HG03103 (cell line): ENCODE results near the gene ENOX1.

Experiments used
- ATAC-seq: cut with Tn5 transposase; IDR thresholded peaks from one replicate; pipeline ENCODE4 v1.9.1; 2021; ENCODE audit warnings: low read depth; ENCODE audit not compliant: unreplicated experiment

The ENOX1 gene

DNA sequence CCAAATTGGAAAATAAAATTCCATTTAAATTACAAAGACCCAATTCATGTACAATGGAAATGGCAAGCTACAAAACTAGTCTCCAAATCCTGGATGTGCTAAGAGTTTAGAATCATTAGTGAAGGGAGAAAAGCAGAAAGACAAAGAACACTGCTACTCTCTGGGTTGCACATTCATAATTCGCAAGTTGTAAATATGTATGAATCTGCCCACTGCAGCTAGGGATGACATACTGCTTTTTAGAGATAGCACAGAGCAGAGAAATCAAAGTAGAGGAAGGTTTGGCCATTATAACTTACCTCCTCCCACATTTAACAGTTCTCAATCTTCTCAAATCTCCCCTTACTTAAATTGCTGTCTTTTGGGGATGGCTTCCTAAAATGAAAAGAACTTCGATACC is 231.1 kb downstream of the ENOX1 start:
- no peak for ATAC-seq

DNA sequence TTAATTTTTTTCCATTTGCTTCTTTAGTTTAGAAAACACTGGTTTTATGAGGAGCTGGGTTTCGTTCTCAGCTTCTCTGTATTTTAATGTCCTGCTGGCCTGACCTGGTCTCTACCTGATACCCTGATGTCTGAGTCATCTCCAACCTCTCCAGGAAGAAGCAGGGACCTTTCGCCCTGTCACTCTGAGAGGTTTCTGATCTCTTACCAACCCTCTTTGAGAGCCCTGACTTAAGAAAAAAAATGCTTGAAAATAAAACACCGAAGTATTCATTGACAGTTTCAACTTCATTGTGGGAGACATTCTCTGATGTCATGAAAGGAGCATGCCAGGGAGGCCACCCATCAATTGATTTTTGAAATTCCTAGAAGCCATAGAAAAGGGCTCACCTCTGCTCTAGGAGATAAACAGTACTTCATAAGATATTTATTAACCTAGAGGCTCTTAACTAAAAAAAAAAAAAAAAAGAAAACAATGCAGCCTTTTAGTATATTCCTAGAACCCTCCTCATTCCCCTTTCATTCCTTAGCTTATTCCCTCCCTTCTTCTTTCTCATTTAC is 234.8 kb downstream of the ENOX1 start:
- no peak for ATAC-seq

DNA sequence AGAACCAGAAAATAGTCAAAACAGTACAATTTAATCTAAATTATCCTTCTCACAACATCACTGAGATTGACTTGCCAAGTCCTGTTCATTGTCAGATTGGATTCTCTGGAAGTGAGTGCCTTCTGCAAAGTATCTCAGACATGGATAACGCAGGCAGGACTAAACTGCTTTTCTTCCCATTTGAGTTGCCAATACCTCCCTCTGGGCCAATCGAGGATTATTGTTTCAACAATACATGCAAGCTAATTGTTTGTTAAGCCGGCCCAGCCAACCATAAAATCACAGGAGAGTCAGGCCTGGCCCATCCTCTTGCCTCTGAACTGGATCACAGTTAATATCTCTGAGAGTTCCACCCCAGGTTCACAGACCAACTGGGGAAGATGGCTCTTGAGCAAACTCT is 240.0 kb downstream of the ENOX1 start:
- no peak for ATAC-seq

DNA sequence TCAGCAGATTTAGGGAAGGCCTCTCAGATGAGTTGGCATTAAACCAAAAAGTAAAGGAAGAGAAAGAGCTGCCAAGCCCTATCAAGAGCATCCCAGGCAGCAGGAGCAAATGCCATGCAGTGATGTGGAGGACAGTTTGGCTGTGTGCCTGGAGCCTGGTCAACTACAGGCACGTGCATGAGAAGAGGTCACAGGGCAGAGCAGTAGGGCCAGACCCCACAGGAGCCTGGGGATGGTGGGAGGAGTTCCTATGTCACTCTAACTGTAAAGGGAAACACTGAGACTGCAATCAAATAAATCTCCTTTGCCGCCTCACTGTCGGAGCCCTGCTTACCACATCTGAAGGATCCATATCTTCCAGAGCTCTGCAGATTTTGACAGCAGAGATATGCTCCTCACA is 240.5 kb downstream of the ENOX1 start:
- ATAC-seq: no peak

DNA sequence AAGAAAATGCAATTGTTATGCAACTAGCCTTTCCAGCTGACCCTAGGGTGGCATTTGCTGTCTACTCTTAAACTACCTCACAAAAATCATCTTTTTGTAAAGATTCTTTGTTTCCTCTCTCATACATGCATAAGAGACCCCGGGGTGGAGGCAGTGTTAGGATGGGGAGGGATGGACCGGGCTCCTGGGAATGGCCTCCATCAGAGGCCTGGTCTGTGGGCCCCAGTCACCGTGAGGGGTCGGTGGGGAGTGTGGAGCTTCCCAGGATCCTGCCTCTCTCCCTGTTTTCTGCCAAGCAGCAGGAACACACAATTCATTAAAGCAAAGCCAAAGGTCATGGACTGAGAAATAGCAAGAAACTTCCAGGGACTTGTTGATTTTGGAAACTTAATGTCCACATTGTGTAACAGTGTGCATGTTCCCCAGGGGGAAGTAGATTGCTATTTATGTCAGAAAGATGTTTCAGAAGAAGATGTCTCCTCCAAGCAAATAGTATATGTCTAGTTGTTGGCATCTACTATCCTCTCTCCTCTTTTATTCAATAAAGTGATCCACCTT is 241.4 kb downstream of the ENOX1 start:
- ATAC-seq: no peak

DNA sequence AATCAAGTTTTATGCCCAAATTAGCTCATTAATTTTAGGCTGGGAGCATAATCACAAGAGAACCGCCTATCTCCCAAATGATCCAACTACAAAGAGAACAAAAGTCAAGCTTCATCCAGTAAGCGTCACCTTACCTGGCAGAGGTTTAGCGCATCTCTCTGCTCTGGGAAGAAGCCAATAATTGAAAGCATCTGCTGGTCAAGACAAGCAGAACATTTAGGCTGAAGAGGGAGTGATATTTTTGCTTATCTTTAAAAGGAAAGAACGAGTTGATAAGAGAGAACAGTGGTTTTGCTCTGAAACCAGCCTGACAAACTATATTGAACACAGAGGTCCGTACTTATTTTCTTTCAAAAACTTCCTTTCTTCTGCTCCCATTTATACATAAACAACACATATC is 242.1 kb downstream of the ENOX1 start:
- ATAC-seq: no peak

DNA sequence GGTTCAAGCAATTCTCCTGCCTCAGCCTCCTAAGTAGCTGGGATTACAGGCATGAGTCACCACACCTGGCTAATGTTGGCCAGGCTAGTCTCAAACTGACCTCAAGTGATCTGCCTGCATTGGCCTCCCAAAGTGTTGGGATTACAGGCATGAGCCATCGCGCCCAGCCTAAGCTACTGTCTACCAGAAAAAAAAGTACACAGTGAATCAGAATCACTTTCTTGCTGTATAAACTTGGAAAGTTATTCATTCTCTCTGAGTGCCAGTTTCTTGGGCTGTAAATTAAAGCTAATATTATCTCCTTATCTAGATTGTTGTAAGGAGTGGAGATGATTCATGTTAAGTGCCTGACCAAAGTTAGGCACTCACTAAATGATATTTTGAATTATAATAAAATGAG is 242.8 kb downstream of the ENOX1 start:
- ATAC-seq: no peak

DNA sequence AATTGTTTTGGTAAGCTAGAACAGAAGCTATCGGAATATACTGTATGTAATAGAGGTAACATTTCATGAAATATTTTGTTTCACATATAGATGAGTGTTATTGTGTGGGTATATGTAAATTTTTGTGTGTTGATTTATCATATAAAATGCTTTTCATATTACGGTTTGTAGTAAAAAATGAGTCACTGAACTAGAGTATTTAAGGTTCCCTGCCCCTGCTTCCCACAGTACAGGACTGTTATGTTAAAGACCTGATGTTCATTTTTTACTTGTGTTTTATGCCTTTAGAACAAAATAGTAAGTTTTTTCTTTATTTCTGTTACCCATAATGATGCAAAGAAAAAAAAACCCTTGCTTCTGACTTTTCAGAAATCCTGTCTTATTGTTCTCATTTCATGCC is 243.4 kb downstream of the ENOX1 start:
- ATAC-seq: no peak

DNA sequence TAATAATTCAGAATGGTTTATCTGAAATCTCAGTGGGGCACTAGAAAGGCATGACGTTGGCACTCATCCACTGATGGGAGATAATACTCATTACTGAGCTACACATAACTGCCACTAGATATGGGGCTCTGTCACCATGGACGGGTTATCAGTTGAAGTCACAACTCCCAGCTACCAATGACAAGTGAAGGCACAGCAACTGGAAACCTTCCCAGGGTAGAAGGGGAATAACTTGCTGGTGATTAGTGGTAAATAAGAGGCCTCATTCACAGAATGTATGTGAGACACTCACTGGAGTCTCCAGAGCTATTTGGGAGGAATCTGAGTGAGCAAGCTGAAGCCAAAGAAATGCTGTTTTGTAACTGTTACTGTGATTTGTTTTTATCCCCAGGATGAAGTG is 249.6 kb downstream of the ENOX1 start:
- no peak for ATAC-seq

DNA sequence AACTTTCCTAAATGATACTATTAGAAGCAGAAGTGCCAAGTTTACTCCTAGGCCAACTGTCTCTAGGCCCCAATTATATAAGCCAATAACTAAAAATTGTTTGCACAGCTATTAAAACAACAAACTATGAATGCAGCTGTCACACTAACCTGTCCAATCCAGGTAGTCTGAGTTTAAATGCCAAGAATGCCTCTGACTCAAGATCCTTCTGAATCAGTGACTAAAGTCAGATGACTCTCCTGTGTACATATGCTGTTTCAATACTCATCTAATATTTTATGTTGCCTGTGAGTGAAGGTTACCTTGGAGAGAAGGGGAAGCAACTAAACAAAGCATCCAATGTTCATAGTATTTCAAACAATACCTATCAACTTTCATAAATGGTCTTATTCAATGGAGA is 257.0 kb downstream of the ENOX1 start:
- no peak for ATAC-seq

DNA sequence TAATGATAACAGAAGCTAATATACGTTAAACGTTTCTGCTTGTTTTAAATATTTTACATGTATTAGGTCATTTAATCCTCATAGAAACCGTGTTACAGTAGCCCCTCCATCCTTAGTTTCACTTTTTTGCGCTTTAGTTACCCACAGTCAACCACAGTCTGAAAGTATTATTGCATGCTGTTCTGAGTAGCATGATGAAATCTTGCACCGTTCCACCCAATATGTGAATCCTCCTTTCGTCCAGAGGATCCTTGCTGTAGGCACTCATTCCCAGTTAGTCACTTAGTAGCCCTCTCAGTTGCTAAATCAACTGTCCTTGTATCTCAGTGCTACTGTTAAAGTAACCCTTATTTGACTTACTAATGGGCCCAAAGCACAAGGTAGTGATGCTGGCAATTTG is 257.8 kb downstream of the ENOX1 start:
- ATAC-seq: no peak

DNA sequence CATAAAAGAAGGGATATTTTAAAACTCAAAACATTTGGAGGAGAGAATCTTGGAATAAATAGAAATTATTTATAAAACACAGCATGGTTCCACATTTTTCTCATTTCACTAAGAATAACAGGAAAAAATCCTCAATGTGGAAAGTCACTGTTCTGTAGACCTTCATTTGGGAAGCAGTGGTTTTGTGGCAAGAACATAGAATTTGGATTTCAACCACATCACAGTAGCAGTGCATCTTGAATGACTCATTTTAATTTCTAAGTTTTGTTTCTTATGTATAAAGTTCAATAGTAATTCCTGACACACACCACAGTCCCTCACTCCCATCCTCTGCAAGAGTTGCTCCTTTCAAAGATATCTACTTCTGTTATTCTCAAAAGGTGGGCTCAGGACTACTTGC is 264.0 kb downstream of the ENOX1 start:
- ATAC-seq: no peak

DNA sequence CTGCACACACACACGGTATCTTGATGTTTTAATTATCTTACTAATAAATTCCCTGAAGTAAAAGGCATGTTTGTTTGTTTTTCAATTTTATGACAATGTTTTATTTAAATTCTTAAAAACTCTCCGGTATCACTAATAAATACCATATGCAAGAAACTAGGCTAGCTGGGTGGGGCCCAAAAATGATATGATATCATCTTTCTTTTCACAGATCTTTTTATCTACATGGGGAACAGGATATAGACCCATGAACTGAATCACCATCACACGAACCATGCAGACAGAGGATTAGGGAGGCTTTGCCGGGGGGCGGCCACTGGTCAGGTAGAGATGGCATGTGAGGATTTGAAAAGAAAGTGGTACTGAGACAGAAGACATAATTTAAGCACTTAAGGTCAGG is 266.4 kb downstream of the ENOX1 start:
- no peak for ATAC-seq

DNA sequence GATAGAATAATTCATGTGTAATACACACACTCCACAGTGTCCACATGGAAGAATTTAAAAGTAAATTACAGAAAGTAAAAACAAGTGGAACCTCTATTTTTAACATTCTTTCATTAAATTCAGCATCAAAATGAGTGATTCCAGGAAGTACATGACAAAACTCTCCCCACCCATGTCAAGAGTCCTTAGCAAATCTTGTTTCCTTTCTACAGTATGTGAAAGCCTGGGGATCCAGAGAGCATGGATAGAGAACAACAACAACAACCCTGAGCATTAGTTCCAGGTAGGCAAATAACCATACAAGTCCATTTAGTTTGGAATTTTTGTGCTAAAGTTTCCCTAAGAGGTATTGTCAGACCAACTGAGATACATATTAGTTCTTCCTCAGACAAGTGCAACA is 267.9 kb downstream of the ENOX1 start:
- no peak for ATAC-seq

DNA sequence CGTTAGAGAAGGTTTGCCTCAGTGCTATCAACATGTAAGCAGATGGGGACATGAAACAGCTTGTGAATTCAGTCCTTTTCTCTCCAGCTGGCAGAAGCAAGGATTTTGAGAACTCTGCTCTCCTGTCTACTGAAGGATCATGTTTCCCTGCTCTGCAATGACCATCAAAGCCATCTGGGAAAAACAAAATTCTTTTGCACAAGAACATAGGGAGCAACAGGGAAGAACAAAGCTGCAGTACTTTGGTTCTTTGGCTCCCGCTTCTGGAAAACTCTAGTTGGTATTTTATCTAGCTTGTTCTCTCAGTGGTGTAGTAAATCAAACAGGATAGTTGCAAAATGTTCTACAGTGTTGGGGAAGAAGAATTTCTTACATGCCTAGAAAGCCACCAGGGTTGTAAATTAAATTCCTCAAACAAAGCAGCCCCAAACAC is 270.4 kb downstream of the ENOX1 start:
- no peak for ATAC-seq

DNA sequence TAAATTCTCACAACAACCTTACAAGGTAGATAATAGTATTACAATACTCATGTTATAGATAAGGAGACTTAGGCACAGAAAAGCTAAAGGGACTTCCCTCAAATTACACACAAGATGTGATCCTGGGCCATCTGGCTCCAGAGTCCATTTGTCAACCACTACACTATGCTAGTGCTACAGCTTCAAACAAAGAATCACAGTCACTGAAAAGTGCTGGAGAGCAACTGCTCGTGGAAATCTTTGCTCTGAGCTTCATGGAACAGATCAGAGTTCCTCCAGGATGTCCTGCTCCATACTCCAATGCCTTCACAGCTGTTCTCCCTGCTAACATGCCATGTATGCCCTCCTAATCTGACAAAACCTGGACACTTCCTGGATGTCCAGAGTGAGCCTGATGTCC is 271.2 kb downstream of the ENOX1 start:
- no peak for ATAC-seq

DNA sequence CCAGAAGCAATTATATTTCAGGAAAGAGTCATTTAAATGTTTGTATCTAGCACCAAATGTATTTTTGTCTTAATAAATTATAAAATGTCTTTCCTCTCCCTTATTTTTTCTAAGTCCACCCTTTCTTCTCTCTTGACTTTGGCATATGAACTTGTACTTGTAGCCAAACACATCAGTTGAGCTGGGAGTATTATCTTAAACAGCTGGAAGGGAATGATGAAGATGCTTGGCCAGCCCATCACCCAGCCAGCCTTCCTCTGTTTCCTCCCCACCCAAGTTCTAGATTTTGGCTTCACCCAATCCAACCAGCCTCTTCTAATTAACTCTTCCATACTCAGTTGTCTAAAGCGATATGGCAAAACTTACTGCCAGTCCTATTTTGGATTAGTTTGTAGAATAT is 272.5 kb downstream of the ENOX1 start:
- no peak for ATAC-seq

DNA sequence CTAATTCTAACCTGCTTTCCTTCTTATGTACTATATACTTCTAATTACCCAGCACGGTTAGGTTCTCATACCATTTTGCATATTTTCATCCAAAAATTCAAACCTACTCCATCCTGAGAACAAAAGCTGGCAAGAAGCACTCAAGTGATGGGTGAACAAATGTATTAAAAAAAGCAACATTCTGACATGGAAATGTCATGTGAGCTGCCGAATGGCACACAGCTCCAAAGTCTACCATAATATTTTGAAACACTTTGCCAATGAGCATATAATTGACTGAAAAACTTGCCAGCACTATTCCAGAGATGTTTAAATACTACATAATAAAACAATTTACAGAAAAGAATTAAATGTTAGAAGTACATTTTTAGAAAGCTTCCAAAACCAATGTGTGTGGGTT is 274.6 kb downstream of the ENOX1 start:
- ATAC-seq: no peak

DNA sequence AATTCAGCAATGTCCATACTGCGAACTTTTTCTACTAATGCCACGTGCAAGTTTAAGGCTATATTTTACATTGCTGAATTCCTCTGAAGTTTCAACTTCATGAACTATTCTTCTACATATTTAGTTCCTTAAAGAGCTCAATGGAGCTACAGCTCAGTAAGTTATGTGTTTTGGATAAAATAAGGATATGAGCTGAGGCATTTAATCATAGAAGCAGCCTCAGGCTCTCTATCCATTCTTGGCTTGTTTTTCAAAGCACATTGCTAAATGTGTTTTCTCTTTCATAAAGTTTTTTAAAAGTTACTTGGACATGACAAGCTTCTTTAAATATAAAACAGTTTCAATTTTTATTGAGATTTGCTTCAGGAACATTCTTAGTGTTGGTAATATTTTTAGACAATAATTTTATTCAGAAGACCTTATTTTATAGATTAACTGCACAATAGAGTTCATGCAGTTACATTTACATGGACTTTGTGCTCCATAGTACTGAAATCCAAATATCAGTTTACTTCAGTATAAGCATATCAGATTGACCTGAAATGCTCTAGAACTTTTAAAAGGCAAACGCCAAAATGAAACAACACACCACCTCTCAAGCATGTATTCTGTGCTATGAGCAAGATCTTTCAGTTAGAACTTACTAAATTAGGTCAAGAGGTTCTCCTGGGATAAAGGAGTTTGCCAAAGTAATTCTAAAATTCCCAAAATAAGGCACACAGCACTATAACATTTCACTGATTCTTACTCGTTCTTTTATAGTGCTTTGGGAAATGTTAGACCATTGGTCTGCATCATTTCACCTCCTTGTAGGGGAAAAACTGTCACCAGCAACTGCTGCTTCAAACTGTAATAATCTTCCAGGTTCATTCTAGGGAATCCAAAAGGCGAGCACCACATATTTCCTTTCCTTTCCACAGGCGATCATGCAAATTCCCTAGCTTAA is 275.5 kb downstream of the ENOX1 start:
- no peak for ATAC-seq

DNA sequence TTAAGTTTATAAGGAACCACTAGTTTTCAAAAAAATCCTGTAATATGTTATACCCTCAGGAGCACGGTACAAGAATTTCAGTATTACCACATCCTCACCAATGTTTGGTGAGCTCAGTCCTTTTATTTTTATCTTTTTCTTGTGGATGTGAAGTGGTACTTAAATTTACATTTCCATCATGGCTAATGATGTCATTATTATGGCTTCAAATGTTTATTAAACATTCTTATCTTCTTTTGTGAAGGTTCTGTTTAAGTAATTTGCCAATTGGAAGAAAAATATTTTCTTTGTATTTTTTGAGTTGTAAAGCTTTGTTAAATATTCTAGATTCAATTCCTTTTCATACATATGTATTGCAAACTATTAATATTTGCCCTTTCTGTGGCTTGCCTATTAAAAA is 291.0 kb downstream of the ENOX1 start:
- ATAC-seq: no peak

DNA sequence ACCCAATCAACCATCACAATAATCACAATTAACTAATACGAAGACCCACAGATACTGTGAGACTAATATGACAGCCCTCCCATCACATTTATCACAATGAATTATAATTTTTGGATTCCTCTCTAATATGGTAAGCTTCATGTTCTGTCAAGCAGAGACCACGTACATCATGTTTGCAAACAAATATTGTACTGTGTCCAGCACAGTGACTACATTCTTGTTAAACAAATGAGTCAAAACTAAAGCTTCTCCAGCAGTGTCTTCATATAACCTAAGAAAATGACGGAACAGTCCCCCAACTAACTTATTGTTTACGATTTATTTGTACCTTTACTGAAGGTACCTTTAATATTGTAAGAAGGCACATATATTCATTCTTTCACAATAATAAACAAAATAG is 292.6 kb downstream of the ENOX1 start:
- no peak for ATAC-seq

DNA sequence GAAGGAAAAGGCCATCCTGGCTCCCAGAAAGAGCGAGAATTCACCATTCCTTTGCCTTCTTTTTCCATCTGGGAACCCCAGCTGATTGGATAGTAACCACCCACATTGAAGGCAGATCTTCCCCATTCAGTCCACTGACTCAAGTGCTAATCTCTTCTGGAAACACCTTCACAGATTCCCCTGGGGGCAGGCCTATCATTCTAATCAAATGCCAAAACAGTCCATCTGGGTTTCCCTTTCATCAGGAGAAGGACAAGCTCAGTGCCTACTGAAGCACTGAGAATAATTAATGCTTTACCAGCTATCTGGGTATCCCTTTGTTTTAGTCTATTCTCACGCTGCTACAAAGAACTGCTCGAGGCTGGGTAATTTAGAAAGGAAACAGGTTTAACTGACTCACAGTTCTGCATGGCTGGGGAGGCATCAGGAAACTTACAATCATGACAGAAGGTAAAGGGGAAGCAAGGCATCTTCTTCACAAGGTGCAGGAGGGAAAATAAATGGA is 293.2 kb downstream of the ENOX1 start:
- ATAC-seq: no peak
